Measurements from ENCODE around the gene TMEM107. TPM values are rescaled to one million over a fixed set of nuclear protein-coding genes. Genes with fewer than 3 reads are reported as not detected.

TMEM107 gene
- total and polyA plus RNA-seq, 10 of the 15 experiments (the other 5 are each of a cell fraction or from before 2014, with no cell fraction given) = 7.9 to 38.7 (median 22.9) TPM

DNA sequence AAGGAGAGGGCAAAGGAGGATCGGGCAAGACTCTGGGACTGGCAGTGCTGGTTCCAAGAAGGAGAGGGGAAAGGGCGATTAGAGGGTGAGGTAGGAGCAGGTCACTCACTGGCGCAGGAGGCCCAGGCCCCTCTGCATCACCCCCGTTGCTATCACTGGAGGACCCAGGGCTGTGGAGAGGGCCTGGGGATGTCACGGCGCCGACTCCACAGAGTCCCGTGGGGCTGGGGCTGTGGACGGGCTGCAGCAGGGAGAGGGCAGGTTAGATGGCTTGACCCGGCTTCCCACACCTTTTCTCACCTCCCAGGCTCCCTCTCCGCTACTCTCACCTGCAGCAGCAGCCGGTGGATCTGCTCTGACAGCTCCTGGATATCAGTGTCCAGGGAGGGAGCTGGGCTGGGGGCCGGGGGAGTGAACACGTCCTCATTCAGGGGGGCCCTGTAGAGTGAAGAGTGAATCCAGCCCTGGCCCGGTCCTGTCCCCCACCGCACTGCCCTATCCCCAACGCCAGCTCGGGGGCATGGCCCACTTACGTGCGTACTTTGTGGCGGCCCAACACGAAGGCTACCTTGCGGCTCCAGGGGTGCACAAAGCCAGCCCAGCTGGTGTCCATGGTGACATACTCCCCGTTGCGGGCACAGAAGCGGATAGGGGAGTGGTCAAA, 28.9 kb downstream of the TMEM107 start:
- SMC1A ChIA-PET (ENCODE audit: uncharacterized antibody, unreplicated experiment) = no interaction called here
- TF ChIP-seq ATF7 (IDR thresholded peaks at IDR 0.05; ENCODE audit: low read depth) (no peak), POLR2AphosphoS2 (IDR thresholded peaks at IDR 0.05; ENCODE audit: low read depth, low read length) (peak; percentile 21; the same call in 1 of the 2 replicates)
- FAIRE-seq = no peak
- in situ Hi-C loops (cut with MboI) = no loop called here
- Histone ChIP-seq H3K27me3 (replicated peaks in 1 of 2; ENCODE audit: control insufficient read depth in 2 of 2, insufficient read depth in 2 of 2, low read length in 1 of 2) (no peaks in the 10 kb centered on the region), H3K4me2 (ENCODE audit: control insufficient read depth, insufficient read depth) (no peak overlapping the region), H4K20me1 (ENCODE audit: control insufficient read depth, insufficient read depth) (no peaks in the 10 kb centered on the region; the same call in 1 of the 2 replicates), H3K9ac (ENCODE audit: control insufficient read depth, insufficient read depth, low read length) (no peak overlapping the region), H3K4me1 (ENCODE audit: control insufficient read depth, insufficient read depth, low read length) (peaks cover 8% of the 10 kb centered on the region), H3K4me3 (no peak overlapping the region), H2AFZ (ENCODE audit: control insufficient read depth, low read depth, low read length) (no peak overlapping the region), H3K27ac (ENCODE audit: control insufficient read depth, insufficient read depth) (no peak overlapping the region), H3K9me3 (replicated peaks; ENCODE audit: control insufficient read depth, insufficient read depth, low read length) (no peaks in the 10 kb centered on the region), H3K36me3 (ENCODE audit: control insufficient read depth in 2 of 2, insufficient read depth in 2 of 2, low read length in 1 of 2) (peaks cover 9 to 30% of the 10 kb centered on the region in 2 experiments), H3K79me2 (ENCODE audit: control insufficient read depth, insufficient read depth, low read length) (peaks cover 19% of the 10 kb centered on the region)
- POLR2A ChIA-PET = interaction anchor here (1.5 kb wide), 1 partner anchor 12 kb away, joined by 4 read pairs; no protein-coding TSS in a partner anchor
- no TSS peak for BruUV-seq (replicated peaks)
- WGBS (ENCODE audit: insufficient coverage, insufficient replicate concordance, low lambda C conversion rate, missing lambda C conversion rate) = 91% methylated on average over 23 of the region's 26 CpGs
- no peak for ATAC-seq
- RAD21 ChIA-PET (ENCODE audit: unreplicated experiment) = no interaction called here
- CTCF ChIA-PET = no interaction called here
- no peak for DNase-seq (ENCODE audit: low read depth, low spot score)
- intact Hi-C loops (cut with micrococcal nuclease; ENCODE audit: unreplicated experiment) = no loop called here

DNA sequence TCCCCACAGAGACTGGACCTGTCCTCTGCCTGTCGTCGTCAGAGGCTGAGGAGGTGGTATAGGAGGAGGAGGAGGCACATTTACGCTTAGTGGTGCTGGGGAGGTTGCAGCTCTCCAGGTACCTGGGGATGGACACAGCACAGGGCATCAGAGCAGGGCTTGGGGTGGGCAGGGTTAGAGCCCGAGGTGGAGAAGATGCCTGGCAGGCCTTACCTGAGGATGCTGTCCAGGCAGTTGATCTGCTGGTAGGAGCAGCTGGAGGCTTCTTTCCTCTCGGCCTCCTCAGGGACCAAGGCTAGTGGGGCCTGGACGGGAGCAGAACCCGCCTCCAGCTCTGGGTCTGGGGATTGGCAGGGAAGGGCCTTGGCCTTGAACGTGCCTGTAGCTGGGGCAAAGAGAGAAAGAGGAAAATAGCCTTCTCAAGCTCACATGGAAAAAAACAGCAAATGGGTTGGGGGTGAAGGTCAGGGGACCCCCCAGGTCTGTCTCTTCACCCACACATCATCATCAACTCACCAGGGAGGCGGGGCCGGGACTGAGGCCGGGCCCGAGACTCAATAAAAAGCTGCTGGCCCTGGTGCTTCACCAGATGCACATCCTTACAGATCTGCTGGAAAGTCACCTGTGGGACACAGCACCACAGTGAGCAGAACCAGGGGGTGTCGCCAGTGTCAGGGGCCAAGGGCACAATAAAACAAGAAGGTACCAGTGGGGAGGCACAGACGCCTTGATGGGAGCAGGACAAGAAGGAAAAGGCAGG, 29.6 kb downstream of the TMEM107 start:
- no peak for DNase-seq (ENCODE audit: low read depth, low spot score)
- Histone ChIP-seq H3K36me3 (ENCODE audit: control insufficient read depth in 2 of 2, insufficient read depth in 2 of 2, low read length in 1 of 2) (peaks cover 9 to 30% of the 10 kb centered on the region in 2 experiments), H3K9me3 (replicated peaks; ENCODE audit: control insufficient read depth, insufficient read depth, low read length) (no peaks in the 10 kb centered on the region), H3K27me3 (replicated peaks in 1 of 2; ENCODE audit: control insufficient read depth in 2 of 2, insufficient read depth in 2 of 2, low read length in 1 of 2) (no peaks in the 10 kb centered on the region), H3K27ac (ENCODE audit: control insufficient read depth, insufficient read depth) (no peak overlapping the region), H4K20me1 (ENCODE audit: control insufficient read depth, insufficient read depth) (no peaks in the 10 kb centered on the region; the same call in 1 of the 2 replicates), H3K4me2 (ENCODE audit: control insufficient read depth, insufficient read depth) (no peak overlapping the region), H3K4me1 (ENCODE audit: control insufficient read depth, insufficient read depth, low read length) (peaks cover 8% of the 10 kb centered on the region), H3K9ac (ENCODE audit: control insufficient read depth, insufficient read depth, low read length) (no peak overlapping the region), H2AFZ (ENCODE audit: control insufficient read depth, low read depth, low read length) (no peak overlapping the region), H3K79me2 (ENCODE audit: control insufficient read depth, insufficient read depth, low read length) (peaks cover 13% of the 10 kb centered on the region), H3K4me3 (no peak overlapping the region)
- 83% methylated on average over 14 of the region's 14 CpGs for WGBS (ENCODE audit: insufficient coverage, insufficient replicate concordance, low lambda C conversion rate, missing lambda C conversion rate)
- ATAC-seq = no peak
- no TSS peak for BruUV-seq (replicated peaks)
- ChIA-PET POLR2A (interaction anchor here (0.5 to 1.5 kb wide), 2 partner anchors 11 to 94 kb away, joined by 4 to 7 read pairs; no protein-coding TSS in a partner anchor), CTCF (no interaction called here), SMC1A (ENCODE audit: uncharacterized antibody, unreplicated experiment) (no interaction called here), RAD21 (ENCODE audit: unreplicated experiment) (no interaction called here)
- no peak for TF ChIP-seq IKZF1 (conservative IDR thresholded peaks at IDR 0.05)
- no peak for TF ChIP-seq SMAD1 (IDR thresholded peaks at IDR 0.05; ENCODE audit: low read depth, partially characterized antibody)
- TF ChIP-seq, protein P1, sequence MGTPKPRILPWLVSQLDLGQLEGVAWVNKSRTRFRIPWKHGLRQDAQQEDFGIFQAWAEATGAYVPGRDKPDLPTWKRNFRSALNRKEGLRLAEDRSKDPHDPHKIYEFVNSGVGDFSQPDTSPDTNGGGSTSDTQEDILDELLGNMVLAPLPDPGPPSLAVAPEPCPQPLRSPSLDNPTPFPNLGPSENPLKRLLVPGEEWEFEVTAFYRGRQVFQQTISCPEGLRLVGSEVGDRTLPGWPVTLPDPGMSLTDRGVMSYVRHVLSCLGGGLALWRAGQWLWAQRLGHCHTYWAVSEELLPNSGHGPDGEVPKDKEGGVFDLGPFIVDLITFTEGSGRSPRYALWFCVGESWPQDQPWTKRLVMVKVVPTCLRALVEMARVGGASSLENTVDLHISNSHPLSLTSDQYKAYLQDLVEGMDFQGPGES (IDR thresholded peaks at IDR 0.05) = no peak
- no peak for TF ChIP-seq TBL1XR1 (IDR thresholded peaks at IDR 0.05; ENCODE audit: low read depth, low read length)
- FAIRE-seq = no peak
- in situ Hi-C loops (cut with MboI) = no loop called here
- intact Hi-C loops (cut with micrococcal nuclease; ENCODE audit: unreplicated experiment) = no loop called here
